Endothelial cell of umbilical vein (primary cell): ENCODE measurements around the gene ARL5C. TPM values are rescaled to one million over a fixed set of nuclear protein-coding genes. Genes with fewer than 3 reads are reported as not detected.

Source experiments
- BruUV-seq: library from RNA; stranded (reverse); fragments of 400-500 nt; replicated peaks from 2 replicates; lab custom pipeline; 2021; lab: Mats Ljungman, UMichigan
- CTCF ChIA-PET: fragments of 300-600, 350-600 bp; sonication (Branson Sonifier 250); formaldehyde crosslinking; loops from one replicate; lab custom pipeline; 2021; ENCODE audit warnings: antibody characterized with exemption, inconsistent platforms; lab: Charles Lee
- POLR2A ChIA-PET: fragments of 300-600, 350-600 bp; sonication (Branson Sonifier 250); formaldehyde crosslinking; loops from one replicate; lab custom pipeline; 2021; ENCODE audit warnings: antibody characterized with exemption, inconsistent platforms; lab: Charles Lee
- DNase-seq: peaks from one replicate; pipeline ENCODE4 v3.0.0-alpha.2; 2011; ENCODE audit warnings: low read depth, low spot score
- FAIRE-seq: peaks from 2 replicates; lab custom pipeline; 2011; peaks lifted over from hg19 to GRCh38; lab: Jason Lieb, UNC
- H2AFZ ChIP-seq: 2 replicates; pipeline ENCODE4 v1.6.0; 2012; ENCODE audit warnings: low read depth, low read length, control low read depth, inconsistent platforms
- H3K27ac ChIP-seq: 2 replicates; pipeline ENCODE4 v1.5.1; 2011; ENCODE audit warnings: low read depth, mild to moderate bottlenecking, control low read depth, low read length, moderate library complexity; ENCODE audit not compliant: insufficient read depth
- H3K27me3 ChIP-seq, 2 experiments: 2 replicates each; pipeline versions ENCODE4 v1.6.0 to v1.6.1; 2011; ENCODE audit warnings: low read length in 2 of 2, mixed read lengths in 1 of 2; ENCODE audit not compliant: control insufficient read depth in 2 of 2, insufficient read depth in 2 of 2
- H3K36me3 ChIP-seq, 2 experiments: 2 replicates in 1 of 2; 3 replicates in 1 of 2; pipeline ENCODE4 v1.5.1; 2011; ENCODE audit warnings: low read length in 2 of 2, mild to moderate bottlenecking in 1 of 2, moderate library complexity in 1 of 2; ENCODE audit not compliant: control insufficient read depth in 2 of 2, insufficient read depth in 2 of 2; ENCODE audit errors: extremely low read depth in 1 of 2
- H3K4me1 ChIP-seq: 3 replicates; pipeline ENCODE4 v1.5.1; 2011; ENCODE audit warnings: mild to moderate bottlenecking, low read length; ENCODE audit not compliant: control insufficient read depth, insufficient read depth; ENCODE audit errors: extremely low read depth
- H3K4me2 ChIP-seq: 2 replicates; pipeline ENCODE4 v1.6.1; 2011; ENCODE audit warnings: low read length, control low read depth, mixed read lengths; ENCODE audit not compliant: insufficient read depth
- H3K4me3 ChIP-seq, 3 experiments: fragments of 200-600 bp in 1 of 3; sonication (generic), shearing (Covaris generic) in 1 of 3; replicated peaks in 1 of 3; 2 replicates each; pipeline ENCODE4 v1.5.1; 2011 to 2016; ENCODE audit warnings: control low read depth in 3 of 3, low read length in 3 of 3, mild to moderate bottlenecking in 2 of 3, inconsistent platforms in 1 of 3, low read depth in 1 of 3, moderate library complexity in 1 of 3; ENCODE audit not compliant: insufficient read depth in 1 of 3
- H3K79me2 ChIP-seq: 2 replicates; pipeline ENCODE4 v1.6.0; 2012; ENCODE audit warnings: low read length, inconsistent platforms; ENCODE audit not compliant: control insufficient read depth, insufficient read depth
- H3K9ac ChIP-seq: replicated peaks from 2 replicates; pipeline ENCODE3; 2011; ENCODE audit warnings: low read length, control low read depth; ENCODE audit not compliant: insufficient read depth; ENCODE audit errors: extremely low read depth
- H3K9me1 ChIP-seq: replicated peaks from 3 replicates; pipeline ENCODE4 v1.6.0; 2011; ENCODE audit warnings: mild to moderate bottlenecking, low read length; ENCODE audit not compliant: control insufficient read depth, insufficient read depth; ENCODE audit errors: extremely low read depth
- H3K9me3 ChIP-seq: replicated peaks from 2 replicates; pipeline ENCODE4 v1.5.1; 2012; ENCODE audit warnings: low read length, inconsistent platforms; ENCODE audit not compliant: control insufficient read depth, insufficient read depth
- H4K20me1 ChIP-seq: replicated peaks from 2 replicates; pipeline ENCODE3; 2011; ENCODE audit warnings: mild to moderate bottlenecking, low read length; ENCODE audit not compliant: control insufficient read depth, insufficient read depth; ENCODE audit errors: extremely low read depth
- CTCF ChIP-seq, 2 donors: IDR thresholded peaks; 1 replicate in 1 of 2; 2 replicates in 1 of 2; pipeline ENCODE4 v1.5.1; 2011; ENCODE audit warnings: low read length in 2 of 2, mild to moderate bottlenecking in 2 of 2, moderate library complexity in 2 of 2, control low read depth in 1 of 2, inconsistent platforms in 1 of 2, low read depth in 1 of 2; ENCODE audit not compliant: insufficient read depth in 1 of 2; ENCODE audit errors: extremely low read depth in 1 of 2
- EZH2 ChIP-seq: IDR thresholded peaks from 2 replicates; pipeline ENCODE4 v1.6.1; 2012; ENCODE audit warnings: borderline replicate concordance, low read depth, mild to moderate bottlenecking, moderate library complexity, low read length, inconsistent platforms; ENCODE audit not compliant: severe bottlenecking
- FOS ChIP-seq: IDR thresholded peaks from 2 replicates; pipeline ENCODE4 v1.6.1; 2011; ENCODE audit warnings: mild to moderate bottlenecking, low read length, moderate library complexity, borderline replicate concordance; ENCODE audit not compliant: insufficient read depth
- GATA2 ChIP-seq: IDR thresholded peaks from 2 replicates; pipeline ENCODE4 v1.7.0; 2011; ENCODE audit warnings: low read depth, mild to moderate bottlenecking, moderate library complexity, mixed read lengths, low read length; ENCODE audit not compliant: insufficient read length, insufficient read depth
- JUN ChIP-seq: IDR thresholded peaks from 2 replicates; pipeline ENCODE4 v1.6.1; 2011; ENCODE audit warnings: borderline replicate concordance, low read depth; ENCODE audit not compliant: insufficient read length, insufficient read depth
- MAX ChIP-seq: IDR thresholded peaks from 2 replicates; pipeline ENCODE4 v1.6.1; 2011; ENCODE audit not compliant: insufficient read depth, insufficient read length
- MYC ChIP-seq: IDR thresholded peaks from one replicate; pipeline ENCODE4 v1.6.1; 2011; ENCODE audit warnings: mild to moderate bottlenecking, low read depth, low read length
- POLR2A ChIP-seq: IDR thresholded peaks from 2 replicates; pipeline ENCODE4 v1.6.1; 2012; ENCODE audit warnings: low read depth, mild to moderate bottlenecking, control low read depth, low read length
- POLR2AphosphoS5 ChIP-seq: IDR thresholded peaks from 2 replicates; pipeline ENCODE4 v1.6.1; 2012; ENCODE audit warnings: low read depth, mild to moderate bottlenecking, control low read depth, low read length, moderate library complexity; ENCODE audit not compliant: insufficient read depth
- dilution Hi-C: fragments of 300-500 bp; cut with MboI; formaldehyde crosslinking; loops from one replicate; pipeline ENCODE4 v1.15.0; 2019; ENCODE audit warnings: low sequenced_read_pairs; ENCODE audit not compliant: extremely low pct_ligation_motif_present
- intact Hi-C: fragments of 100-400 bp; cut with micrococcal nuclease; formaldehyde crosslinking; loops from one replicate; pipeline ENCODE4 v1.10.0; 2022
- polyA plus RNA-seq, 4 experiments: library from polyadenylated mRNA; depleted of rRNA in 3 of 4; stranded (reverse) in 3 of 4; unstranded in 1 of 4; fragments of >200 nt; gene quantifications; 2 replicates each; pipeline versions ENCODE4 v1.2.1 to v1.2.3, GENCODE V29; 2011 to 2012; ENCODE audit warnings: missing spikeins in 1 of 4
- total RNA-seq: library from RNA; stranded (reverse); gene quantifications from 2 replicates; pipeline ENCODE4 v1.2.3, GENCODE V29; 2021

The ARL5C gene
- total and polyA plus RNA-seq, 2 donors (not counting 3 experiments of a cell fraction or from before 2014, with no cell fraction given): not detected

- Histone ChIP-seq H3K79me2 (no peaks in the 10 kb centered on the region), H3K9ac (no peak overlapping the region), H3K27ac (no peak overlapping the region), H3K27me3 (peaks cover 6 to 14% of the 10 kb centered on the region in 2 experiments), H2AFZ (no peak overlapping the region), H3K36me3 (no peaks in the 10 kb centered on the region), H3K4me1 (peaks cover 5% of the 10 kb centered on the region), H4K20me1 (no peaks in the 10 kb centered on the region), H3K9me3 (no peaks in the 10 kb centered on the region), H3K4me2 (no peak overlapping the region), H3K4me3 (no peak overlapping the region), H3K9me1 (no peaks in the 10 kb centered on the region)
- DNase-seq (no peak), FAIRE-seq (no peak)
- TF ChIP-seq MYC (no peak), GATA2 (no peak)
- ChIA-PET CTCF (interaction anchor here (0.9 to 4.1 kb wide), 5 partner anchors 19 to 60 kb away, joined by 3 to 16 read pairs (median 5); no protein-coding TSS in a partner anchor), POLR2A (no interaction called here)
- no TSS peak for BruUV-seq
- intact Hi-C loops: no loop called here
- dilution Hi-C loops: no loop called here
Measured at GRCh38 chr17:39212841-39213480, 47.0 kb upstream of the ARL5C start.

GRCh38 chr17:39212195-39212810 lies 46.3 kb upstream of the ARL5C start:
- Histone ChIP-seq H2AFZ (no peak overlapping the region), H3K9me1 (no peaks in the 10 kb centered on the region), H3K36me3 (no peaks in the 10 kb centered on the region), H3K79me2 (no peaks in the 10 kb centered on the region), H3K27ac (no peak overlapping the region), H3K9me3 (no peaks in the 10 kb centered on the region), H3K4me3 (no peak overlapping the region), H3K27me3 (peaks cover 4 to 11% of the 10 kb centered on the region in 2 experiments), H4K20me1 (no peaks in the 10 kb centered on the region), H3K4me2 (no peak overlapping the region), H3K9ac (no peak overlapping the region), H3K4me1 (peaks cover 5% of the 10 kb centered on the region)
- ChIA-PET POLR2A (no interaction called here), CTCF (interaction anchor here (1.0 to 4.1 kb wide), 5 partner anchors 20 to 59 kb away, joined by 3 to 16 read pairs (median 5); no protein-coding TSS in a partner anchor)
- TF ChIP-seq EZH2: no peak
- no peak for TF ChIP-seq JUN
- TF ChIP-seq CTCF (IDR thresholded peaks at IDR 0.05; ENCODE audit: extremely low read depth in 1 of 2, insufficient read depth in 1 of 2, low read depth in 1 of 2, low read length in 2 of 2): no peak
- no peak for TF ChIP-seq MAX
- no peak for TF ChIP-seq FOS
- no peak for TF ChIP-seq POLR2AphosphoS5
- no peak for TF ChIP-seq GATA2
- TF ChIP-seq POLR2A: no peak
- TF ChIP-seq MYC: no peak
- FAIRE-seq (no peak), DNase-seq (no peak)
- BruUV-seq: no TSS peak
- intact Hi-C loops: no loop called here
- dilution Hi-C loops: no loop called here
